ENCODE results near the gene PCDHA7. TPM values are rescaled to one million over a fixed set of nuclear protein-coding genes. Genes with fewer than 3 reads are reported as not detected.

Gene PCDHA7, protein sequence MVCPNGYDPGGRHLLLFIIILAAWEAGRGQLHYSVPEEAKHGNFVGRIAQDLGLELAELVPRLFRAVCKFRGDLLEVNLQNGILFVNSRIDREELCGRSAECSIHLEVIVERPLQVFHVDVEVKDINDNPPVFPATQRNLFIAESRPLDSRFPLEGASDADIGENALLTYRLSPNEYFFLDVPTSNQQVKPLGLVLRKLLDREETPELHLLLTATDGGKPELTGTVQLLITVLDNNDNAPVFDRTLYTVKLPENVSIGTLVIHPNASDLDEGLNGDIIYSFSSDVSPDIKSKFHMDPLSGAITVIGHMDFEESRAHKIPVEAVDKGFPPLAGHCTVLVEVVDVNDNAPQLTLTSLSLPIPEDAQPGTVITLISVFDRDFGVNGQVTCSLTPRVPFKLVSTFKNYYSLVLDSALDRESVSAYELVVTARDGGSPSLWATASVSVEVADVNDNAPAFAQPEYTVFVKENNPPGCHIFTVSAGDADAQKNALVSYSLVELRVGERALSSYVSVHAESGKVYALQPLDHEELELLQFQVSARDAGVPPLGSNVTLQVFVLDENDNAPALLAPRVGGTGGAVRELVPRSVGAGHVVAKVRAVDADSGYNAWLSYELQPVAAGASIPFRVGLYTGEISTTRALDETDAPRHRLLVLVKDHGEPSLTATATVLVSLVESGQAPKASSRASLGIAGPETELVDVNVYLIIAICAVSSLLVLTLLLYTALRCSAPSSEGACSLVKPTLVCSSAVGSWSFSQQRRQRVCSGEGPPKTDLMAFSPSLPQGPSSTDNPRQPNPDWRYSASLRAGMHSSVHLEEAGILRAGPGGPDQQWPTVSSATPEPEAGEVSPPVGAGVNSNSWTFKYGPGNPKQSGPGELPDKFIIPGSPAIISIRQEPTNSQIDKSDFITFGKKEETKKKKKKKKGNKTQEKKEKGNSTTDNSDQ
- total RNA-seq = 0.20 TPM in 1 of 2 replicates, not detected in the other

DNA sequence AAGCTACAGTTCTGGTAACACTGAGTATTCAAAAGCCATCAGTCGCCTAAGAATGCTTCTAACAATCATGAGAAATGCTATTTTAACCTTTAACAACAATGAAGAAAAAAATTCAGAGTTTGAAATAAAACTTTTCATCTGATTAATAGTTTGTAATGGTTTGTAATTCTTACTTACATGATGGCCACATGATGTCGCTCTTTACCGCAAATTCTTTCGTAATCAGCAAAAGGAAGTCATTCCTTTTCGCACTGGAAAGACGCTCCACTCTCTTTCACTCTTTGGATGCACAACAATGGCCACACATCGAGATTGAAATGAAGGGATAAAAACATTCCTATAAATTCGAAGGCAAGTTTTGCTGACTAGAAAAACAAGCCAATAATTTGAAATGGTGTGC, at the start of gene PCDHA7:
Gene PCDHA7, plus strand, starts transcription at position 277 of the 400 bp plus-strand sequence. Its CDS starts 115 bp downstream, at position 392.

GRCh38 chr5:140785905-140786686, 48.0 kb upstream of the PCDHA7 start, which contains the start of gene PCDHA1:
PCDHA1 (plus strand) TSS chr5:140786140.

GRCh38 chr5:140794595-140795258, 39.3 kb upstream of the PCDHA7 start, which contains the start of gene PCDHA2:
PCDHA2 (plus strand) TSS chr5:140794852.

DNA sequence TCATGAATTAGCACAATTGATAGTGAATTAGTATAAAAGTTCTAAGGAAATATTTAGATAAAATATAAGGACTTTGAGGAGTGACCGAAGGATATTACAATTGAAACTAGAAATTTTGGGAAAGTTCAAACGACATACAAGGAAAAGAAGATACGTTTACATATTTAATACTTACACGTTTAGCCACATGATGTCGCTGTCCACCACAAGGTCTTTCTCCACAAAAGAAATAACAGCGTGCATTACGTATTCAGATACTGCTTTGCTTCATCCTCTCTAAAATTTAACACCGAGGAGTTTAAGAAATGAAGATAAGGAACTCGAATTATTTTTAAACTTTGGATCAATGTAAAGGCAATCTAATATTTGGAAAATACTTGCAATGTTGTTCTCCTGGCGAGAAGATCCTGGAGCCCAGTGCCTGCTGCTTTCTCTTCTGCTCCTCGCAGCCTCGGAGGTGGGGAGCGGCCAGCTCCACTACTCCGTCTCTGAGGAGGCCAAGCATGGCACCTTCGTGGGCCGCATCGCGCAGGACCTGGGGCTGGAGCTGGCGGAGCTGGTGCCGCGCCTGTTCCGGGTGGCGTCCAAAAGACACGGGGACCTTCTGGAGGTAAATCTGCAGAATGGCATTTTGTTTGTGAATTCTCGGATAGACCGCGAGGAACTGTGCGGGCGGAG, 33.1 kb upstream of the PCDHA7 start, which contains the start of gene PCDHA3:
Gene PCDHA3, plus strand, starts transcription at position 242 of the 678 bp plus-strand sequence.

DNA sequence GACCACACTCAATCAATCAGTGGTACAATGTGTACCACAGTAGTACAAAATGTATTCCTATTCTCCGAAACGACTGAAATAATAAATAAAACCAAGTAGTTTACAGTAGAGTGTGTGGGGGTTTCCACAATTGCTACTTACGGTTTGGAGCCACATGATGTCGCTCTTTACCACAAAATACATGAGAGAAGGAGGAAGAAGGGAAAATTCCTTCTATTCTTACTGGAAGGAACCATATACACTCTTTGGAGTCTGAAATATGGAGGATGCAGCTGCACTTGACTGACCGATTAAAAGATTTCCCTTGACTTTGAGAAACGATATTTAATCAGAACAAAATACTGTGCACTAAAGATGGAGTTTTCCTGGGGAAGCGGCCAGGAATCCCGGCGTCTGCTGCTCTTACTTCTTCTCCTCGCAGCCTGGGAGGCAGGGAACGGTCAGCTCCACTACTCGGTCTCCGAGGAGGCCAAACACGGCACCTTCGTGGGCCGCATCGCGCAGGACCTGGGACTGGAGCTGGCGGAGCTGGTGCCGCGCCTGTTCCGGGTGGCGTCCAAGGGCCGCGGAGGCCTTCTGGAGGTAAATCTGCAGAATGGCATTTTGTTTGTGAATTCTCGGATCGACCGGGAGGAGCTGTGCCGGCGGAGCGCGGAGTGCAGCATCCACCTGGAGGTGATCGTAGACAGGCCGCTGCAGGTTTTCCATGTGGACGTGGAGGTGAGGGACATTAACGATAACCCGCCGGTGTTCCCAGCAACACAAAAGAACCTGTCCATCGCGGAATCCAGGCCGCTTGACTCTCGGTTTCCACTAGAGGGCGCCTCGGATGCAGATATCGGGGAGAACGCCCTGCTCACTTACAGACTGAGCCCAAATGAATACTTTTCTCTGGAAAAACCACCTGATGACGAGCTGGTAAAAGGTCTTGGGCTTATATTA, 27.0 kb upstream of the PCDHA7 start, which contains the start of gene PCDHA4:
Gene PCDHA4, plus strand, starts transcription at position 235 of the 942 bp plus-strand sequence.

GRCh38 chr5:140821375-140822280, 12.4 kb upstream of the PCDHA7 start, which contains the start of gene PCDHA5:
PCDHA5 (plus strand) TSS chr5:140821613.

DNA sequence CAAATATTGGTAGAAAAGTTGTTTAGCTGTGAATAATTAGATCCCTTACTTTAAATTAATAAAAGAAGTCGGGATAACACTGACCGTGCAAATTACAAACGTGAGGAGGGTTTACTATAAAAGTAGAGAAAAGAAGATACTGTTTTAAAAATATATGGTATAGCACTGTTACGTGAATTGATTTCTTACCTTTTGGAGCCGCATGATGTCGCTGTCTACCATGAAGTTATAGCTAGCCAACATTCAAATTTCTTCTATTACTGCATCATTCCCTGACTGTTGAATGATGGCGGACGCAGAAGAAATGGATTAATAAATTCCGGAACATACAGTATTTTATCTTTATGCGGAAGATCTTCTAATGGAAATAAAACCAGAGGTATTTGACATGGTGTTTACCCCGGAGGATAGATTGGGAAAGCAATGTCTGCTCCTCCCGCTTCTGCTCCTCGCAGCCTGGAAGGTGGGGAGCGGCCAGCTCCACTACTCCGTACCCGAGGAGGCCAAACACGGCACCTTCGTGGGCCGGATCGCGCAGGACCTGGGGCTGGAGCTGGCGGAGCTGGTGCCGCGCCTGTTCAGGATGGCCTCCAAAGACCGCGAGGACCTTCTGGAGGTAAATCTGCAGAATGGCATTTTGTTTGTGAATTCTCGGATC, 6.2 kb upstream of the PCDHA7 start, which contains the start of gene PCDHA6:
Gene PCDHA6, plus strand, starts transcription at position 257 of the 658 bp plus-strand sequence. Its CDS starts 132 bp downstream, at position 389.

DNA sequence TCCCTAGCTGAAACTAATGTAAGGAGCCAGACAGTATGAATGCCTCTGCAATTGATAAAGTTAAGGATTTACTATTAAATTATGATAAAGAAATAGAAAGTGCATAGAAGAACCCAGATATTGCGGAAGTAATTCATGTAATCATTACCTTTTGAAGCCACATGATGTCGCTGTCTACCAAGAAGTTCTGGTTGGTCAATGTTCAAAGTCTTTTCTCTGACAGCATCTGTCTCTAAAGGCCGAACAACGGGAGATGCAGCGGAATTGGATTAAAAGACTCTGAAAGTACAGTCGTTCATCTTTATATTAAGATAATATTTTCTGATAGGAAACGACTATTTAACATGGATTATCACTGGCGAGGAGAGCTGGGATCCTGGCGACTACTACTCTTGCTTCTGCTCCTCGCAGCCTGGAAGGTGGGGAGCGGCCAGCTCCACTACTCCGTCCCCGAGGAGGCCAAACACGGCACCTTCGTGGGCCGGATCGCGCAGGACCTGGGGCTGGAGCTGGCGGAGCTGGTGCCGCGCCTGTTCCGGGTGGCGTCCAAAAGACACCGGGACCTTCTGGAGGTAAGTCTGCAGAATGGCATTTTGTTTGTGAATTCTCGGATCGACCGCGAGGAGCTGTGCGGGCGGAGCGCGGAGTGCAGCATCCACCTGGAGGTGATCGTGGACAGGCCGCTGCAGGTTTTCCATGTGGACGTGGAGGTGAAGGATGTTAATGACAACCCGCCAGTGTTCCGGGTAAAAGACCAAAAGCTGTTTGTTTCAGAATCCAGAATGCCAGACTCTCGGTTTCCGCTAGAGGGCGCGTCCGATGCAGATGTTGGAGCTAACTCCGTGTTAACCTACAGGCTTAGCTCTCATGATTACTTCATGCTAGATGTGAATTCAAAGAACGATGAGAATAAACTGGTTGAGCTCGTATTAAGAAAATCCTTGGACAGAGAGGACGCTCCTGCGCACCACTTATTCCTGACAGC, 7.2 kb downstream of the PCDHA7 start, which contains the start of gene PCDHA8:
Gene PCDHA8, plus strand, starts transcription at position 210 of the 985 bp plus-strand sequence. Its CDS starts 135 bp downstream, at position 345.

DNA sequence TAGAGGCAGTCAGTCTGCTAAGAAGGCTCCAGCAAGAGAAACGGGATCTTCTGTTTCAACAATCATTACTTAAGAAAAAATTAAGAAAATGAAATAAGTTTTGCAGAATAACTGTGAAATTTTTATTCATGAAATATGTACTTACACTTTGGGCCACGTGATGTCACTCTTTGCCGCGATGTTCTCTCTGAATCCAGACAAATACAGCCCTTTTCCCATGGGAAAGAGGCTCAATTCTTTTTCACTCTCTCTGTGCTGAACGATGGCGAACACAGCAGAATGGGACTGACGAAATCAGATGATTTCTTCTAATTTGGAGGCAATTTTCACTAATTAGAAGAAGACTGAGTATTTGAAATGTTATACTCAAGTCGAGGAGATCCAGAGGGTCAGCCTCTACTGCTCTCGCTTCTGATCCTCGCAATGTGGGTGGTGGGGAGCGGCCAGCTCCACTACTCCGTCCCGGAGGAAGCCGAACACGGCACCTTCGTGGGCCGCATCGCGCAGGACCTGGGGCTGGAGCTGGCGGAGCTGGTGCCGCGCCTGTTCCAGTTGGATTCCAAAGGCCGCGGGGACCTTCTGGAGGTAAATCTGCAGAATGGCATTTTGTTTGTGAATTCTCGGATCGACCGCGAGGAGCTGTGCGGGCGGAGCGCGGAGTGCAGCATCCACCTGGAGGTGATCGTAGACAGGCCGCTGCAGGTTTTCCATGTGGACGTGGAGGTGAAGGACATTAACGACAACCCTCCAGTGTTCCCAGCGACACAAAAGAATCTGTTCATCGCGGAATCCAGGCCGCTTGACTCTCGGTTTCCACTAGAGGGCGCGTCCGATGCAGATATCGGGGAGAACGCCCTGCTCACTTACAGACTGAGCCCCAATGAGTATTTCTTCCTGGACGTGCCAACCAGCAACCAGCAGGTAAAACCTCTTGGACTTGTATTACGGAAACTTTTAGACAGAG, 14.4 kb downstream of the PCDHA7 start, which contains the start of gene PCDHA9:
Gene PCDHA9, plus strand, starts transcription at position 244 of the 964 bp plus-strand sequence. Its CDS starts 114 bp downstream, at position 358.

DNA sequence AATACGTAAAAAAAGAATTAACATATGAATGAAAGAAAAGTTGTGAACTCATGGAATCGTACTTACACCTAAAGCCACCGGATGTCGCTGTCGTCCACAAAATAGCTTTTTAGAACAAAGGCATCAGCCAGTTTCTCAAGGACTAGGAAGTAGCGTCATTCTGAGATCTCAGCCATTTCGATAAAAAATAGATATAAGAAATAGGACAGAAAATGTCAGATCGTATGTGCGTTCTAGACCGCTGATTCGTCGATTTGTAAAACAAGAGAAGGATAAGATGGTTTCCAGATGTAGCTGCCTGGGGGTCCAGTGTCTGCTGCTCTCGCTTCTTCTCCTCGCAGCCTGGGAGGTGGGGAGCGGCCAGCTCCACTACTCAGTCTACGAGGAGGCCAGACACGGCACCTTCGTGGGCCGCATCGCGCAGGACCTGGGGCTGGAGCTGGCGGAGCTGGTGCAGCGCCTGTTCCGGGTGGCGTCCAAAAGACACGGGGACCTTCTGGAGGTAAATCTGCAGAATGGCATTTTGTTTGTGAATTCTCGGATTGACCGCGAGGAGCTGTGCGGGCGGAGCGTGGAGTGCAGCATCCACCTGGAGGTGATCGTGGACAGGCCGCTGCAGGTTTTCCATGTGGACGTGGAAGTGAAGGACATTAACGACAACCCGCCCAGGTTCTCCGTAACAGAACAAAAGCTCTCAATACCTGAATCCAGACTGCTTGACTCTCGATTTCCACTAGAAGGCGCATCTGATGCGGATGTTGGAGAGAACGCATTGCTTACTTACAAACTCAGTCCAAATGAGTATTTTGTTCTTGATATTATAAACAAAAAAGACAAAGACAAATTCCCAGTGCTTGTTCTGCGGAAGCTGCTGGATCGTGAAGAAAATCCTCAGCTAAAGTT, 22.0 kb downstream of the PCDHA7 start, which contains the start of gene PCDHA10:
Gene PCDHA10, plus strand, starts transcription at position 126 of the 903 bp plus-strand sequence. Its CDS starts 152 bp downstream, at position 278.

DNA sequence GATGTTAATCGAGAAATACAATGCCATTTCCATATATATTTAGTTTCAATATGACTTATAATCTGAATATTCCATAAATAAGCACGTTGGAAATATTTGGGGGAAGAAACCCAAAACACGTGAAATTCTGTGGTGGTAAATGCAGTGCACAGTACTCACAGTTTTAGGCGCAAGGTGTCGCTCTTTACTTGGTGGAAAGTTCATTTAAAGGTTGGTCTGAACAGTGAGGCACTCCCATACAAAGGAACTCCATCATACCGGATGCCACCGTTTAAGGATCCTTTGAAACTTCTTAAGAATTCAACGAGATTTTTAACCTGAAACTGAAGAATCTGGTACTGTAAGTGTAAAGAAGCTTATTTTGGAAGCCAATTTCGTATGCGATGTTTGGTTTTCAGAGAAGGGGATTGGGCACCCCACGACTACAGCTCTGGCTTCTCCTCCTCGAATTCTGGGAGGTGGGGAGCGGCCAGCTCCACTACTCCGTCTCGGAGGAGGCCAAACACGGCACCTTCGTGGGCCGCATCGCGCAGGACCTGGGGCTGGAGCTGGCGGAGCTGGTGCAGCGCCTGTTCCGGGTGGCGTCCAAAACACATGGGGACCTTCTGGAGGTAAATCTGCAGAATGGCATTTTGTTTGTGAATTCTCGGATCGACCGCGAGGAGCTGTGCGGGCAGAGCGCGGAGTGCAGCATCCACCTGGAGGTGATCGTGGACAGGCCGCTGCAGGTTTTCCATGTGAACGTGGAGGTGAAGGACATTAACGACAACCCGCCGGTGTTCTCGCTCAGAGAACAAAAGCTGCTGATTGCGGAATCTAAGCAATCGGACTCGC, 34.9 kb downstream of the PCDHA7 start, which contains the start of gene PCDHA11:
Gene PCDHA11, plus strand, starts transcription at position 237 of the 834 bp plus-strand sequence. Its CDS starts 147 bp downstream, at position 384.

GRCh38 chr5:140875085-140876065, 41.3 kb downstream of the PCDHA7 start, which contains the start of gene PCDHA12:
PCDHA12 (plus strand) TSS chr5:140875308; CDS start chr5:140875473, 165 bp downstream.

Data from mammary microvascular endothelial cell (primary cell).